Keratinocyte (primary cell): Measurements from ENCODE around the gene ZNF780B.

ENCODE experiments used
- CTCF ChIP-seq, 3 experiments: IDR thresholded peaks in 1 of 3; conservative IDR thresholded peaks in 1 of 3; optimal IDR thresholded peaks in 1 of 3; 2 replicates in 2 of 3; 3 replicates in 1 of 3; pipeline versions ENCODE3 to v1.5.1; 2011; ENCODE audit warnings: low read length in 3 of 3, mild to moderate bottlenecking in 3 of 3, moderate library complexity in 2 of 3, control low read depth in 1 of 3, inconsistent platforms in 1 of 3; ENCODE audit not compliant: insufficient read depth in 2 of 3; ENCODE audit errors: extremely low read depth in 1 of 3
- EZH2 ChIP-seq: IDR thresholded peaks from one replicate; pipeline ENCODE4 v1.6.1; 2012; ENCODE audit warnings: inconsistent platforms, mild to moderate bottlenecking, low read length, moderate library complexity

GRCh38 chr19:39993605-39994004, 62.4 kb downstream of the ZNF780B start:
- TF ChIP-seq CTCF (optimal IDR thresholded peaks at IDR 0.05 in 1 of 3, IDR thresholded peaks at IDR 0.05 in 1 of 3, conservative IDR thresholded peaks at IDR 0.05 in 1 of 3; ENCODE audit: extremely low read depth in 1 of 3, insufficient read depth in 2 of 3, low read length in 3 of 3) = no peak
- TF ChIP-seq EZH2 = no peak
